ENCODE data around the gene CSRNP2.

DNA sequence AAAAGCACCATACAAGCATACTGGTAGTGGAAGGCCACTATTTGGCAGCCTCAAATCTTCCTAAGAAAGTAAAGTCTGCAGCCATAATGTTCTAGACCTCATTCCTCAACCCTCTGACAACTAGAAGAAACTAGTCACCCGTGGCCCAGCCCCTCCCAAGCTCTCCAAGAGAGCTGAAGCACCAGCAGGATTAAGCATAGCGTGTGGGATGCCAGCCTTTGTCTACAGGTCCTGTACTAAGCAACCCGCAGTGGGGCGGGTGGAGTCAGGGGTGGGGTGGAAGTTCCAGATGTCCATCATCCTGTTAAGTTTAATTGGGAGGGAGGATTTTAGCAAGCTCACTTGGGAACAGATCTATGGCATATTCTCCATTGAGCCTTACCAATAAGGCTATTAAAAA is 71.4 kb downstream of the CSRNP2 start:
- TF ChIP-seq, protein P1, sequence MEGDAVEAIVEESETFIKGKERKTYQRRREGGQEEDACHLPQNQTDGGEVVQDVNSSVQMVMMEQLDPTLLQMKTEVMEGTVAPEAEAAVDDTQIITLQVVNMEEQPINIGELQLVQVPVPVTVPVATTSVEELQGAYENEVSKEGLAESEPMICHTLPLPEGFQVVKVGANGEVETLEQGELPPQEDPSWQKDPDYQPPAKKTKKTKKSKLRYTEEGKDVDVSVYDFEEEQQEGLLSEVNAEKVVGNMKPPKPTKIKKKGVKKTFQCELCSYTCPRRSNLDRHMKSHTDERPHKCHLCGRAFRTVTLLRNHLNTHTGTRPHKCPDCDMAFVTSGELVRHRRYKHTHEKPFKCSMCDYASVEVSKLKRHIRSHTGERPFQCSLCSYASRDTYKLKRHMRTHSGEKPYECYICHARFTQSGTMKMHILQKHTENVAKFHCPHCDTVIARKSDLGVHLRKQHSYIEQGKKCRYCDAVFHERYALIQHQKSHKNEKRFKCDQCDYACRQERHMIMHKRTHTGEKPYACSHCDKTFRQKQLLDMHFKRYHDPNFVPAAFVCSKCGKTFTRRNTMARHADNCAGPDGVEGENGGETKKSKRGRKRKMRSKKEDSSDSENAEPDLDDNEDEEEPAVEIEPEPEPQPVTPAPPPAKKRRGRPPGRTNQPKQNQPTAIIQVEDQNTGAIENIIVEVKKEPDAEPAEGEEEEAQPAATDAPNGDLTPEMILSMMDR (IDR thresholded peaks at IDR 0.05), result no peak
- TF ChIP-seq POLR2A (IDR thresholded peaks at IDR 0.05), result no peak

All from lower leg skin (tissue), 3 donors.